Uterus (tissue), 2 donors: ENCODE measurements around the gene TRAPPC12.

Source experiments
- CTCF ChIP-seq, 4 experiments: fragments of 200-600 bp in 2 of 4; fragments of 450-650 bp in 2 of 4; sonication (generic) in 2 of 4; IDR thresholded peaks; one replicate each; pipeline ENCODE4 v1.5.1; 2016 to 2019; ENCODE audit warnings: antibody characterized with exemption in 4 of 4, mild to moderate bottlenecking in 2 of 4, moderate library complexity in 1 of 4
- POLR2A ChIP-seq, 2 donors: fragments of 450-650 bp; IDR thresholded peaks; one replicate each; pipeline ENCODE4 v1.6.1; 2016; ENCODE audit warnings: antibody characterized with exemption in 2 of 2, mild to moderate bottlenecking in 1 of 2, moderate library complexity in 1 of 2

- no peak for TF ChIP-seq CTCF (IDR thresholded peaks at IDR 0.05)
- no peak for TF ChIP-seq POLR2A (IDR thresholded peaks at IDR 0.05)
Measured at GRCh38 chr2:3459185-3460015, 79.9 kb downstream of the TRAPPC12 start.
